NCI-H226 (cell line): ENCODE results near the gene PRR20G.
"Not testable (repeated sequence)": the region's sequence is repeated elsewhere in the genome, so short reads cannot be mapped to it uniquely, and the experiment has no call there.

Experiments
- DNase-seq: peaks from one replicate; pipeline ENCODE4 v3.0.0-alpha.2; 2015

The PRR20G gene

GRCh38 chr3:127287840-127288239, at the start of gene PRR20G:
Gene PRR20G (minus strand): TSS chr3:127288046. CDS start chr3:127287365, 681 bp downstream.
- no peak for DNase-seq

GRCh38 chr3:127337001-127337400, 49.2 kb upstream of the PRR20G start:
- DNase-seq: no peak

GRCh38 chr3:127336101-127336500, 48.3 kb upstream of the PRR20G start:
- no peak for DNase-seq

DNA sequence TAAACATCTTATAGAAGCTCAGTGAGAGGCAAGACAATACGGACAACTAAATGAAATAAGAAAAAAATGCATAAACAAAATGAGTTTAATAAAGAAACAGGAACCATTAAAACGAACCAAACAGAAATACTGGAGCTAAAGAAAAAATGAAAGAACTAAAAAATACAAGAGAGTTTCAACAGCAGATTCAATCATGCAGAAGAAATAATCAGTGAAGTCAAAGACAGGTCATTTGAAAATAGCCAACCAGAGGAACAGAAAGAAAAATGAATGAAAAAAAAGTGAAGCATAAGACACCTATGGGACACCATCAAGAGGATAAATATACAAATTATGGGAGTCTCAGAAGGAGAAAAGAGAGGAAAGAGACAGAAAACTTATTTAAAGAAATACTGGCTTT, 42.5 kb upstream of the PRR20G start:
- DNase-seq: no peak

DNA sequence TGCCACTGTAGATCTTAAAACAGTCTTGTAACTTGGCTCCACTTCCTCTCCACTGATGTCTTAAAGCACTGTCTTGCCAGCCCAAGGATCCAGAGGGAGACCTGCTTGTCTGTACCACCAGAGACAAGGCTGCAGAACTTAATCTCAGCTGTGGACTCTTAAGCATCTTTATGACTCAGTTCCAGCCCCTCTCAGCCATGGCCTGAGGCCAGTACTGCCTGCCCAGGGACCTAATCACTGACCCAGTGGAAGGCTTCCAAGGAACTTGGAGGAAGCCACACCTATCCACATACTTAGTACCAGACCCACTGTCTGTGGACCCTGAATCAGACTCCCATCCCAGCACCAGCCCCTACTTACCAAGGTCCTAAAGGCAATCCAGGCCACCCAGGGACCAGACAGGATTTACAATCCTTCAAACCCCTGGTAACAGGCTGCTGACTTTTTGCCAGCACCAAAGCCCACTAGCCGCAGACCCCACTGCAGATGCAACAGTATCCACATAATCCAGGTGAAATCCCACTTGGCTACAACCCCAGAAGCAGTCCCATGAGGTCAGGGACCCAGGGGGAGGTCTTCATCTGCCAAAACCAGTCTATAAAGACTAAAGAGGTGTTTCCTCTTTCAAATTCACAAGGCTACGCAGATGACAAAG, 41.9 kb upstream of the PRR20G start:
- no peak for DNase-seq

DNA sequence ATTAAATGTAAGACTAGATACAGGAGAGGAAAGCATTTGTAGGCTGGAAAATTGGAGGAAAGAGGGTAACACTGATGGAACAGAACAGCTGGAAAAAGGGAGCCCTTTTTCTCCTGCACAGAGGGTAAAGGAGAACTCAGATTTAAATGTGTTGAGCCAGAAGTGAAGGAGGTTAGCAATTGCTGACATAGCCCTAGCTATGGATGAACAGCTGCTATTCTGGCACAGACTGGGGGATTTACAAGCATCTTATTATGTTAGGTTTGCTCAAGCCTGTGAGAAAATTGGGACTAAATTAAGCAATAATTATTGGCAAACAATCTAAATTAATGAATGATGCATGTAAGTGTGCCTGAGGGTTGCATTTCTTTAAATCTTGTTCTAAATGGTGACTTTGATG, 40.6 kb upstream of the PRR20G start:
- DNase-seq: no peak

DNA sequence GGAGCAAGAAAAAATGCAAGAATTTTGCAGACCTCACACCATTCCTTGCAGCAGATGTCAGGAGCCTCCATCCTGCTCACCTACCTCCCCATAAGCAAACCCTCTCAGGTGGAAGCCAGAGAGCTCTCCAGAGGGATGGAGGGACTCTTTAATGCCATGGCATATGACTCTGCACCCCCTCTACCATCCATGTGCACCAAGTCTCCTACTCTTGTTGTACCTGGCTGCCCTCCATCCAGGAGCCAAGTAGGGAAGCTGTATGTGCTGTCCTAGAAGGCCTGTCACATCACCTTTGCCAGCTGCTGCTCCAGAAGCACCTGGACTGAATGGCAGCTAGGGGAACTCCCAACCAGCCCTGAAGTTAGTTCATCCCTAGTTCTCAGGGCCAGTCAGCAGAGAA, 38.5 kb upstream of the PRR20G start:
- no peak for DNase-seq

- DNase-seq: no peak
Observed at GRCh38 chr3:127325629-127325961, 37.7 kb upstream of the PRR20G start.

DNA sequence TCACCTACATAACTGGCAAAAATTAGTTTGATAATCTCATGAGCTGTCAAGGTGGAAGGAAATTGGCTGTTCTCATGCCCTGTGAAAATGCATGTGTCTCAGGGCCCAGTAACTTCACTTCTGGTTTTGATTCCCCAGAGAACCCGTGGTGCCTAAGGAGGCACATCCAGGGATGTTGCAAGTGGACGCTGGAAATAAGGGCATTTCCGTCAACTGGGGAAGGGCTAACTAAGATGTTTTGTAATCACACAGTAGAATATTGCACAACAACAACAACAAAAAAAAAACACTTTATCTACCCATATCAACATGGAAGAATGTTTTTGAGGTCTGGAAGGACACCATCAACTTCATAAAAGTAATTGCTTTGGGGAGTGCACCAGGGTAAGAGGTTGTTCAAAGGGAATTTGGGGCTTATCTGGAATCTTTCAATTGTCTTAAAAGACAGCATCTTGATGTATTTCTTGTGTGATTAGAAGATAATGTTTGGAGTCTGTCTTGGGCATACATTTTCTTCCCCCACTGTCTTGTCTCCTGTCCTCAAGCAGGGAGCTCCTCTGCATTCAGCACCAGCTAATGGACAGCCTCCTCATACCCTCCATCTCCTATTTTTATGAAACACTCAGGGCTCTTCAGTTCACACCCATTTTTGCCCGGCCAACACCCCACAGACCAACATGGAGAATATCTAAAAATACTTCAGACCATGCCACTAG, 37.2 kb upstream of the PRR20G start:
- DNase-seq: no peak

GRCh38 chr3:127324076-127324475, 36.2 kb upstream of the PRR20G start:
- no peak for DNase-seq

DNA sequence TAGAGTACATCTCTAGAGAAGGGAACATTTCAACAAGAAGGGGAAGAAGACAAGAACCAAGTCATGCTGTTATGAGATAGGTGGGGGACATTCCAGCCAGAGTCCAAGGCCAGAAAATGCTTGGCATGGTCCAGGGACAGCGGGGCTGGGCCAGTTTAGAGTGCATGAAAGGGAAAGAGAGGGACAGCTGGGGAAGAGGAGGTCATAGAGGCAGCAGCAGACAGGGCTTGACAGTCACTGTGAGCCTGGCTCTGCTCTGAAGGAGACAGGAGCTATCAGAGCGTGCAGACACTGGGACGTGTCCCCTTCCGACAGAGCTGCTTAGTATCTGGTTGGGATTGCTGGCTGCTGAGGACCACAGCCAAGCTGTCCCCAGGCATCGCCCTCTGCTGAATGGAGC, 35.7 kb upstream of the PRR20G start:
- no peak for DNase-seq

DNA sequence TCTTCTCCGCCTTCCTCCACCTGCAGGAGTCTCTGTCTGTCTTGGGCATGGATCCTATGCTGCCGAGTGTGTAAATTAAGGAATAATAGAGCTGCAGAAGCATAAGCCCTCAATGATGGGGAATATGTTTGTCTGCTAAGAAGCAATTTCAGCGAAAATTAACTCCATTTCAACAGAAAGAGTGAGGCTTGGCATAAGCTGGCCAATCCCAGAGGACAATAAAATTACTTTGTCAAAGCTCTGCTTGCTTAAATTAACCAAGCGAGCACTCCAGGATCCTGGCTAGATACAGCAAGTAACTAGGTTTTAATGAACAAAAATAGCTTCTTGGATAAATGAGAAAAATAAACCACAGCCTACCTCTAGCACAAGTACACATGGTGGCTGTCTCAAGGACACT, 33.5 kb upstream of the PRR20G start:
- no peak for DNase-seq

DNA sequence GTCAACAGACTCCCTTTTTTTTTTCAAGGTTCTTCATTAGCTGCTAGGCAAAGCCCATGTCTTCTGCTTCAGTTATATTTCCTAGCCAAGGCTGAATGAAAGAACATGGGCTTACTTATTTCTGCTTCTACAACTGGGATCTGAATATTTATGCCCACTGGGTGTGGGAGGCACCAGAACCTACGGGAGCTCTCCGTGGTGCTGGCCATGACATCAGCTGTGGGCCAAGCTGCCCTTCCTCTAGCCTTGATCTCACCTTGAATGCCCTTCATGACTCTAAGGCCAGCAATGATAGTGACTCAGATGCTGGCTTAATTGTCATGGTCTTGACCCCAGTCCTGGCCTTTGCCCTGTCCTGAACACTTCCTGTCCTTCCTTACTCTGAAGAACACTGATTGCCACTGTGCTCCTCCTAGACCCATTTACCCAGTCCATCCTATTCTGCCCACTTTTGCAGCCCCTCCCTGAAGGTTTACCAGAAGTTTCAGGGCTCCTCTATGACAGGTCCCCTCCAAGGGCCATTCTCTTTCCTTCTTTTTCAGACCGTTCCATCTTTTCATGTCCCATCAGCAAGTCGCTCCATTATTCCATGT, 32.8 kb upstream of the PRR20G start:
- DNase-seq: no peak

- DNase-seq: no peak
Observed at GRCh38 chr3:127316685-127317084, 28.8 kb upstream of the PRR20G start.

DNA sequence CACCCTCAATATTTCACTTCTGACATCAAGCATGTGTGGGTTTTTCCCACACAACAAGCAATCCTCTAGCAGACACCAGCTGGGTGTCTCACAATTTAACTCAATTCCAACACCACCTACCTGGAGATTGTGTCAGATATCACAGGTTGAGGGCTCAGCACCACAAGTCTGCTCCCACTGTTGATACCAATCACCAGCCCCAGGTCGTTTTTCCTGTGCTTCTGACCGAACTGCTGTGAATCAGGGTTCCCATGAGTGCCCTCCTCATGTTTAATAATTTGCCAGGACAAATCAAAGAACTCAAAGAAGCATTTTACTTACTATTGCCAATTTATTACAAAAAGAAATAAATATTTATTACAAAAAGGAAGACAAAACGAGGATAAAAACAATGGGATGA, 25.0 kb upstream of the PRR20G start:
- no peak for DNase-seq

GRCh38 chr3:127308821-127309220, 21.0 kb upstream of the PRR20G start:
- not testable (repeated sequence) for DNase-seq

GRCh38 chr3:127307916-127308315, 20.1 kb upstream of the PRR20G start:
- DNase-seq: no peak

DNA sequence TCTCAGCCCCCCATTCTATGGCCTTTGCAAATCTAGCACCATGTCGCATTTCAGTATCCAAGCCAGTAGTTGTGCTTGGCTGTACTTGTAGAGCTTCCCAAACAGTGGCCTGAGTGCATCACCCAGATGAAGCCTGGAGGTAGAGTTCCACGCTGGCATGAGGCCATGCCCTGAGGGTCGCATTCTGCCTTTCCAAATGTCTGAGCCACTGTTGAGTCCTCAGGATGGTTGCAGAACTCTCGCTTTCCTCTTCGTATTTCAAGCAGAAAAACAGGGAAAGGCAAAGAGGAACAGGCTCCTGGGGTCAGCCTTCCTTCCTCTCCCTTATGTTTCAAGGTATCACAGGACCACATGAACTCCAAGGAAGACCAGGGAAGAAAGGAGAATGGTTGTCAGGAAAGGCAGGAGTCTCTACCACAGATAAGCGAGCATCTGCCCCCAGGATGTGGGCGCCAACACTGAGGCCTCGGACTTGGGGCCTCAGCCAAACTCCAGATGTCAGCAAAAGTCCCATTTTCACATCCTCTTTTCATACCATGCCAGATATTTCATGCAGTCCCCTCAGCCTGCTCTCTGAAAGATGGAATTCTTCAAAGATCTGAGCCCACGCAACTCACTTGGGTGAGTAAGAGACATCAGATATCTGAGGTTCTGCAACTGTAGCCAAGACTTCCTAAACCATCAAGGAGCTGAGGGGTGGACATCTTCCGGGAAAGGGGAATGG, 19.4 kb upstream of the PRR20G start:
- DNase-seq: no peak

GRCh38 chr3:127306361-127307111, 18.7 kb upstream of the PRR20G start:
- DNase-seq: no peak

- no peak for DNase-seq
Observed at GRCh38 chr3:127305499-127306060, 17.7 kb upstream of the PRR20G start.

DNA sequence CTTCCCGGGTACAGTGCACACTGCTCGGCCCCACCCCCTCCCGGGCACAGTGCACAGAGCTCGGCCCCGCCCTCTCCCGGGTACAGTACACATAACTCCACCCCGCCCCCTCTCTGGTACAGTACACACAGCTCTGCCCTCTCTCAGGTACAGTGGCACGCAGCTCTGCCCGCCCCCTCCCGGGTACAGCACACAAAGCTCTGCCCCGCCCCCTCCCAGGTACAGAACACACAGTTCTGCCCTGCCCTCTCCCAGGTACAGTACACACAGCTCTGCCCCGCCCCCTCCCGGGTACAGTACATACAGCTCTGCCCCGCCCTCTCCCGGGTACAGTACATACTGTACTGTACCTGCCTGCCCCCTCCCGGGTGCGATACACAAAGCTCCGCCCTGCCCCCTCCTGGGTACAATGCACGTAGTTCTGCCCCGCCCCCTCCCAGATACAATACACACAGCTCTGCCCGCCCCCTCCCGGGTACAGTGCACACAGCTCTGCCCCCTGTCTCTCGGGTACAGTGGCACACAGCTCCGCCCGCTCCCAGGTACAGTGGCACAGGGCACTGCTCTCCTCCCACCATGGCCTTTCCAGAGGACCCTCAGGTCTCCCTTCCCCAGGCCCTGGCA, 16.4 kb upstream of the PRR20G start:
- no peak for DNase-seq

- no peak for DNase-seq
Observed at GRCh38 chr3:127299276-127299675, 11.4 kb upstream of the PRR20G start.
